ENCODE results near the gene DERA.

GRCh38 chr12:16072678-16073077, 161.5 kb downstream of the DERA start:
- TF ChIP-seq CTCF (IDR thresholded peaks at IDR 0.05; ENCODE audit: insufficient read depth, low read length, poor library complexity, severe bottlenecking) (no peak), EZH2phosphoT487 (conservative IDR thresholded peaks at IDR 0.05; ENCODE audit: low read length) (no peak)

Measured in SU-DHL-6 (cell line).